ENCODE measurements around the gene BRSK1.

Gene BRSK1

GRCh38 chr19:55253842-55254624 is 29.8 kb upstream of the BRSK1 start:
- no peak for DNase-seq (ENCODE audit: low spot score)

- DNase-seq (ENCODE audit: low spot score): no peak
Measured at GRCh38 chr19:55254625-55254977, 29.2 kb upstream of the BRSK1 start.

- DNase-seq (ENCODE audit: low spot score): no peak
Measured at GRCh38 chr19:55255618-55256423, 28.0 kb upstream of the BRSK1 start.

- no peak for DNase-seq (ENCODE audit: low spot score)
Measured at GRCh38 chr19:55256562-55257460, 27.0 kb upstream of the BRSK1 start.

- DNase-seq (ENCODE audit: low spot score): no peak
Measured at GRCh38 chr19:55257461-55258420, 26.1 kb upstream of the BRSK1 start.

- no peak for DNase-seq (ENCODE audit: low spot score)
Measured at GRCh38 chr19:55258476-55258827, 25.3 kb upstream of the BRSK1 start.

- peak; percentile 100 for DNase-seq (ENCODE audit: low spot score)
Measured at GRCh38 chr19:55258828-55259539, 24.8 kb upstream of the BRSK1 start, which contains the start of gene PPP6R1. Gene PPP6R1 (minus strand): TSS chr19:55259017. CDS start chr19:55247103, 11,914 bp downstream.

- DNase-seq (ENCODE audit: low spot score): no peak
Measured at GRCh38 chr19:55259540-55260210, 24.1 kb upstream of the BRSK1 start.

GRCh38 chr19:55261671-55262126 is 22.1 kb upstream of the BRSK1 start:
- no peak for DNase-seq (ENCODE audit: low spot score)

GRCh38 chr19:55262359-55262758 is 21.4 kb upstream of the BRSK1 start:
- DNase-seq (ENCODE audit: low spot score): no peak

GRCh38 chr19:55264531-55264930 is 19.3 kb upstream of the BRSK1 start:
- no peak for DNase-seq (ENCODE audit: low spot score)

- no peak for DNase-seq (ENCODE audit: low spot score)
Measured at GRCh38 chr19:55265173-55265572, 18.6 kb upstream of the BRSK1 start.

GRCh38 chr19:55265723-55266386 is 17.9 kb upstream of the BRSK1 start:
- no peak for DNase-seq (ENCODE audit: low spot score)

- no peak for DNase-seq (ENCODE audit: low spot score)
Measured at GRCh38 chr19:55266404-55266803, 17.4 kb upstream of the BRSK1 start.

- no peak for DNase-seq (ENCODE audit: low spot score)
Measured at GRCh38 chr19:55266840-55267239, 17.0 kb upstream of the BRSK1 start.

GRCh38 chr19:55269299-55269698 is 14.5 kb upstream of the BRSK1 start:
- no peak for DNase-seq (ENCODE audit: low spot score)

- no peak for DNase-seq (ENCODE audit: low spot score)
Measured at GRCh38 chr19:55270172-55270942, 13.4 kb upstream of the BRSK1 start.

GRCh38 chr19:55272142-55272541 is 11.7 kb upstream of the BRSK1 start:
- DNase-seq (ENCODE audit: low spot score): no peak
